ENCODE results near the gene SULT1B1.

SULT1B1 gene

GRCh38 chr4:69684804-69685203, 75.6 kb downstream of the SULT1B1 start:
- Histone ChIP-seq H3K27me3 (replicated peaks) (no peaks in the 10 kb centered on the region), H3K4me3 (ENCODE audit: low read depth, low read length) (no peak overlapping the region), H3K27ac (no peak overlapping the region), H3K36me3 (replicated peaks) (no peaks in the 10 kb centered on the region)
- in situ Hi-C loops (cut with HindIII; ENCODE audit: low pct_ligation_motif_present, low sequenced_read_pairs) = no loop called here
- TF ChIP-seq CTCF (IDR thresholded peaks at IDR 0.05; ENCODE audit: low read depth, low read length, missing control alignments) = no peak
- no peak for DNase-seq
